ENCODE results near the gene CDT1.

GRCh38 chr16:88805887-88806393 lies 2.4 kb downstream of the CDT1 start:
- TF ChIP-seq SUZ12 (IDR thresholded peaks at IDR 0.05; ENCODE audit: extremely low read depth, insufficient read depth, insufficient read length): no peak
- no peak for TF ChIP-seq ZNF274 (IDR thresholded peaks at IDR 0.05; ENCODE audit: low read depth, low read length)
- no peak for TF ChIP-seq YY1 (IDR thresholded peaks at IDR 0.05; ENCODE audit: insufficient read depth, insufficient read length)

Data from NT2/D1 (cell line).